ENCODE results near the gene THPO.
"Not testable (repeated sequence)": the region's sequence is repeated elsewhere in the genome, so short reads cannot be mapped to it uniquely, and the experiment has no call there.

Gene THPO

DNA sequence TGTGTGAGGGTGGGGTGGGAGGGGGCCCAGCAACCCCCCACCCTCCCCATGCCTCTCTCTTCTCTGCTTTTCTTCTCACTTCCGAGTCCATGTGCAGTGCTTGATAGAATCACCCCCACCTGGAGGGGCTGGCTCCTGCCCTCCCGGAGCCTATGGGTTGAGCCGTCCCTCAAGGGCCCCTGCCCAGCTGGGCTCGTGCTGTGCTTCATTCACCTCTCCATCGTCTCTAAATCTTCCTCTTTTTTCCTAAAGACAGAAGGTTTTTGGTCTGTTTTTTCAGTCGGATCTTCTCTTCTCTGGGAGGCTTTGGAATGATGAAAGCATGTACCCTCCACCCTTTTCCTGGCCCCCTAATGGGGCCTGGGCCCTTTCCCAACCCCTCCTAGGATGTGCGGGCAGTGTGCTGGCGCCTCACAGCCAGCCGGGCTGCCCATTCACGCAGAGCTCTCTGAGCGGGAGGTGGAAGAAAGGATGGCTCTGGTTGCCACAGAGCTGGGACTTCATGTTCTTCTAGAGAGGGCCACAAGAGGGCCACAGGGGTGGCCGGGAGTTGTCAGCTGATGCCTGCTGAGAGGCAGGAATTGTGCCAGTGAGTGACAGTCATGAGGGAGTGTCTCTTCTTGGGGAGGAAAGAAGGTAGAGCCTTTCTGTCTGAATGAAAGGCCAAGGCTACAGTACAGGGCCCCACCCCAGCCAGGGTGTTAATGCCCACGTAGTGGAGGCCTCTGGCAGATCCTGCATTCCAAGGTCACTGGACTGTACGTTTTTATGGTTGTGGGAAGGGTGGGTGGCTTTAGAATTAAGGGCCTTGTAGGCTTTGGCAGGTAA, 32.5 kb downstream of the THPO start:
- no peak overlapping the region for H3K4me3 ChIP-seq (ENCODE audit: control insufficient read depth, low read depth, low read length)
- DNase-seq (ENCODE audit: low read depth) = peak; percentile 67
- TF ChIP-seq, protein P1, sequence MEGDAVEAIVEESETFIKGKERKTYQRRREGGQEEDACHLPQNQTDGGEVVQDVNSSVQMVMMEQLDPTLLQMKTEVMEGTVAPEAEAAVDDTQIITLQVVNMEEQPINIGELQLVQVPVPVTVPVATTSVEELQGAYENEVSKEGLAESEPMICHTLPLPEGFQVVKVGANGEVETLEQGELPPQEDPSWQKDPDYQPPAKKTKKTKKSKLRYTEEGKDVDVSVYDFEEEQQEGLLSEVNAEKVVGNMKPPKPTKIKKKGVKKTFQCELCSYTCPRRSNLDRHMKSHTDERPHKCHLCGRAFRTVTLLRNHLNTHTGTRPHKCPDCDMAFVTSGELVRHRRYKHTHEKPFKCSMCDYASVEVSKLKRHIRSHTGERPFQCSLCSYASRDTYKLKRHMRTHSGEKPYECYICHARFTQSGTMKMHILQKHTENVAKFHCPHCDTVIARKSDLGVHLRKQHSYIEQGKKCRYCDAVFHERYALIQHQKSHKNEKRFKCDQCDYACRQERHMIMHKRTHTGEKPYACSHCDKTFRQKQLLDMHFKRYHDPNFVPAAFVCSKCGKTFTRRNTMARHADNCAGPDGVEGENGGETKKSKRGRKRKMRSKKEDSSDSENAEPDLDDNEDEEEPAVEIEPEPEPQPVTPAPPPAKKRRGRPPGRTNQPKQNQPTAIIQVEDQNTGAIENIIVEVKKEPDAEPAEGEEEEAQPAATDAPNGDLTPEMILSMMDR (conservative IDR thresholded peaks at IDR 0.05; ENCODE audit: control insufficient read depth, insufficient read depth, low read depth, low read length) = peak; percentile 43

DNA sequence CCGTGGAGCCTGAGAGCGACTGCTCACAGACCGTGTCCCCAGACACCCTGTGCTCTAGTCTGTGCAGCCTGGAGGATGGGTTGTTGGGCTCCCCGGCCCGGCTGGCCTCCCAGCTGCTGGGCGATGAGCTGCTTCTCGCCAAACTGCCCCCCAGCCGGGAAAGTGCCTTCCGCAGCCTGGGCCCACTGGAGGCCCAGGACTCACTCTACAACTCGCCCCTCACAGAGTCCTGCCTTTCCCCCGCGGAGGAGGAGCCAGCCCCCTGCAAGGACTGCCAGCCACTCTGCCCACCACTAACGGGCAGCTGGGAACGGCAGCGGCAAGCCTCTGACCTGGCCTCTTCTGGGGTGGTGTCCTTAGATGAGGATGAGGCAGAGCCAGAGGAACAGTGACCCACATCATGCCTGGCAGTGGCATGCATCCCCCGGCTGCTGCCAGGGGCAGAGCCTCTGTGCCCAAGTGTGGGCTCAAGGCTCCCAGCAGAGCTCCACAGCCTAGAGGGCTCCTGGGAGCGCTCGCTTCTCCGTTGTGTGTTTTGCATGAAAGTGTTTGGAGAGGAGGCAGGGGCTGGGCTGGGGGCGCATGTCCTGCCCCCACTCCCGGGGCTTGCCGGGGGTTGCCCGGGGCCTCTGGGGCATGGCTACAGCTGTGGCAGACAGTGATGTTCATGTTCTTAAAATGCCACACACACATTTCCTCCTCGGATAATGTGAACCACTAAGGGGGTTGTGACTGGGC, 33.3 kb downstream of the THPO start:
- TF ChIP-seq, protein P1 (conservative IDR thresholded peaks at IDR 0.05; ENCODE audit: control insufficient read depth, insufficient read depth, low read depth, low read length) = no peak

DNA sequence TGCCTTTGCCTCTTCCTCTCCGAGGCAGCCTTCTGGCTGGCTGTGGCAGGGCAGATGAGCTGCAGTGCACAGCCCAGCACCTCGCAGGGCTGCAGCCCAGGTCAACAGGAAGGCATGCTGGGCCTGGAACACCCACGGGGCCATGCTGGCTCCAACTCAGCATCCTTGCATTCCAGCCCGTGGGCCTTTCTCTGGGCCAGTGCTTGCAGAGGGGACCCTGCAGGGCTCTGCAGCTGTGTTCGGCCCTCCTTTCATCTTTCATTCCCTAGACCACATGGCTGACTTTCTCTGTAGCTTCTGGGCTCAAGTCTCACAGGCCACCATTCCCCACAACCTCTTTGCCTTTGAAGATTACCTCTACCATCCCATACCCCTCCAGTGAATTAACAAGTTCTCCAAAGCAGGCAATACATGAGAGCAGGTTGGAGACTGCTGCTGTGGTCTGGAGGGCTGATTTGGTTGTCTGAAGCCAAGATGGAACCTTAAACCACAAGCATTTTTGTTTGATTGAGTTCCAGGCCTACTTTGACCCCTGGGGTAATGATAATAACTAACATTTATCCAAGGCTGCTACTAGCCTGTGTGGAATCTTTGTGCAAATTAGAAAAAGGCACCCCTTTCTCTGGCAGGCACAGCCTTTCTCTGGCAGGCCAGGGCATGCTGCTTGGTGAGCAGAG, 34.7 kb downstream of the THPO start:
- H3K4me3 ChIP-seq (ENCODE audit: control insufficient read depth, low read depth, low read length) = no peak overlapping the region
- TF ChIP-seq, protein P1 (conservative IDR thresholded peaks at IDR 0.05; ENCODE audit: control insufficient read depth, insufficient read depth, low read depth, low read length) = no peak
- no peak for DNase-seq (ENCODE audit: low read depth)

More for the DNA sequence above, 33.3 kb downstream of the THPO start:
- H3K4me3 ChIP-seq (ENCODE audit: control insufficient read depth, low read depth, low read length) = no peak overlapping the region
- no peak for DNase-seq (ENCODE audit: low read depth)

DNA sequence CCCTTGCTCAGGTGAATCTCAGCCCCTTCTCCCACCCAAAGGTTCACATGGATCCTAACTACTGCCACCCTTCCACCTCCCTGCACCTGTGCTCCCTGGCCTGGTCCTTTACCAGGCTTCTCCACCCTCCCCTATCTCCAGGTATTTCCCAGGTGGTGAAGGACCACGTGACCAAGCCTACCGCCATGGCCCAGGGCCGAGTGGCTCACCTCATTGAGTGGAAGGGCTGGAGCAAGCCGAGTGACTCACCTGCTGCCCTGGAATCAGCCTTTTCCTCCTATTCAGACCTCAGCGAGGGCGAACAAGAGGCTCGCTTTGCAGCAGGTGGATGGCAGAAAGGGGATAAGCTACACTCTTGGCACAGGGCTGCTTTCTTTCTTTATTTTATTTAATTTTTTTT, 36.1 kb downstream of the THPO start:
- no peak overlapping the region for H3K4me3 ChIP-seq (ENCODE audit: control insufficient read depth, low read depth, low read length)
- TF ChIP-seq, protein P1 (conservative IDR thresholded peaks at IDR 0.05; ENCODE audit: control insufficient read depth, insufficient read depth, low read depth, low read length) = no peak
- no peak for DNase-seq (ENCODE audit: low read depth)

DNA sequence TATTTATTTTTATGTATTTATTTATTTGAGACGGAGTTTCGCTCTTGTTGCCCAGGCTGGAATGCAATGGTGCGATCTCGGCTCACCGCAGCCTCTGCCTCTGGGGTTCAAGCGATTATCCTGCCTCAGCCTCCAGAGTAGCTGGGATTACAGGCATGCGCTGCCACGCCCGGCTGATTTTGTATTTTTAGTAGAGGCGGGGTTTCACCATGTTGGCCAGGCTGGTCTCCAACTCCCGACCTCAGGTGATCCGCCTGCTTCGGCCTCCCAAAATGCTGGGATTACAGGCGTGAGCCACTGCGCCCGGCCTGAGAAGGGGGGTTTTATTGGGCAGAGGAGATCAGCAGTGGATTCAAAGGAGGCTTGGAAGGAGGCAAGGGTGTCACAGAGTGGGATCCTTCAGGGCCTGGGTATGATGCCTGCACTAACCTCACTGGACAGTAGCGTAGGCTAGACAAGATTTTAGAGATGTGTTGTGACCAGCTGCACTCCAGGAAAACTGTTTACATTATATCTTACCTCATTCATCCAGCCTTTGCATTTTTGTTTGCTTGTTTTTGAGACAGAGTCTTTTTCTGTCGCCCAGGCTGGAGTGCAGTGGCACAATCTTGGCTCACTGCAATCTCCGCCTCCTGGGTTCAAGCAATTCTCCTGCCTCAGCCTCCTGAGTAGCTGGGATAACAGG, 38.4 kb downstream of the THPO start:
- H3K4me3 ChIP-seq (ENCODE audit: control insufficient read depth, low read depth, low read length) = not testable (repeated sequence)

DNA sequence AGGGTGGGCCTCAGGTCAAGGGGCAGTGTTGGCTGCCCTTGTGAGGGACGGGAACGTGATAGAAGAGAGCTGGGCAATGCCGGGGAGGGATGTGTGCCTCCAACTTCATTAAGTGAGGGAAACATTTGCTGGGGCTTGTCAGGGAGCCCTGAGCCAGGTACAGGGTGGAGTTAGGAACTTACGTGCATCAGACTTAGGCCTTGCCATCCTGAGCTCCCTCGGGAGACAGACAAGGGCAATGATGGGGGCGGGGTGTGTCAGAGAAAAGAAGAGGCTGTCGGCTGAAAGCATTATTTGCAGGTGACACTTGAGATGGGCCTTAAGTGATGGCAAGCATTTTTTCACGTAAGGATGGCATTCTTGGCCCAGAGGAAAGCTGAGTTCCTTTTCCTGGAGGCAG, 39.0 kb downstream of the THPO start:
- no peak for DNase-seq (ENCODE audit: low read depth)
- peak overlapping the region; percentile 50 for H3K4me3 ChIP-seq (ENCODE audit: control insufficient read depth, low read depth, low read length)
- TF ChIP-seq, protein P1 (conservative IDR thresholded peaks at IDR 0.05; ENCODE audit: control insufficient read depth, insufficient read depth, low read depth, low read length) = no peak

More for the DNA sequence above, 38.4 kb downstream of the THPO start:
- not testable (repeated sequence) for DNase-seq (ENCODE audit: low read depth)
